Measurements from ENCODE around the gene ARHGAP9. TPM values are rescaled to one million over a fixed set of nuclear protein-coding genes. Genes with fewer than 3 reads are reported as not detected.

The ARHGAP9 gene
- total RNA-seq, 6 experiments from 2014 or later = 3.5 to 11.0 (median 6.8) TPM

DNA sequence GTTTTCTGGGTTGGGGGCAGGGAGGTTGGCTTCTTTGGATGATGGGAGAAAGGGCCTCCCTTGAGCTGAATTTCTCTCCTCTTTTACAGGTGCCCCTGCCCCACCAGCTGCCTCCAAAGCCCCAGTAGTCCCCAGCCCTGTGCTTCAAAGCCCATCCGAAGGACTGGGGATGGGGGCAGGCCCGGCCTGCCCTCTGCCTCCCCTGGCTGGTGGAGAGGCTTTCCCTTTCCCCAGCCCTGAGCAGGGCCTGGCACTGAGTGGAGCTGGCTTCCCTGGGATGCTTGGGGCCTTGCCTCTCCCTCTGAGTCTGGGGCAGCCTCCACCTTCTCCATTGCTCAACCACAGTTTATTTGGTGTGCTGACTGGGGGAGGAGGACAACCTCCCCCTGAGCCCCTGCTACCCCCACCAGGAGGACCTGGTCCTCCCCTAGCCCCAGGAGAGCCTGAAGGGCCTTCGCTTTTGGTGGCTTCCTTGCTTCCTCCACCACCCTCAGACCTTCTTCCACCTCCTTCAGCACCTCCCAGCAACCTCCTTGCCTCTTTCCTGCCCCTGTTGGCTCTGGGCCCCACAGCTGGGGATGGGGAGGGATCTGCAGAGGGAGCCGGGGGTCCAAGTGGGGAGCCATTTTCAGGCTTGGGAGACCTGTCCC is 46.9 kb upstream of the ARHGAP9 start:
- H3K27ac ChIP-seq = no peak overlapping the region
- WGBS (ENCODE audit: insufficient coverage, low coverage, low lambda C conversion rate, missing lambda C conversion rate) = 67% methylated on average over 1 of the region's 4 CpGs
- H3K4me1 ChIP-seq = peaks cover 0 to 25% (median 15%) of the 10 kb centered on the region in 4 donors
- no peaks in the 10 kb centered on the region for H3K9me3 ChIP-seq
- TF ChIP-seq CTCF (IDR thresholded peaks at IDR 0.05) = no peak
- no peak for TF ChIP-seq POLR2A (IDR thresholded peaks at IDR 0.05)
- intact Hi-C loops (cut with DNase I) = no loop called here
- ATAC-seq (no peak), DNase-seq (no peak)
- no peaks in the 10 kb centered on the region for H3K27me3 ChIP-seq
- peaks cover 0 to 72% (median 32%) of the 10 kb centered on the region in 4 donors for H3K36me3 ChIP-seq
- no peak overlapping the region for H3K4me3 ChIP-seq

- WGBS (ENCODE audit: insufficient coverage, low coverage, low lambda C conversion rate, missing lambda C conversion rate) = 88% methylated on average over 5 of the region's 16 CpGs
Measured at GRCh38 chr12:57525615-57526383, 46.1 kb upstream of the ARHGAP9 start.

DNA sequence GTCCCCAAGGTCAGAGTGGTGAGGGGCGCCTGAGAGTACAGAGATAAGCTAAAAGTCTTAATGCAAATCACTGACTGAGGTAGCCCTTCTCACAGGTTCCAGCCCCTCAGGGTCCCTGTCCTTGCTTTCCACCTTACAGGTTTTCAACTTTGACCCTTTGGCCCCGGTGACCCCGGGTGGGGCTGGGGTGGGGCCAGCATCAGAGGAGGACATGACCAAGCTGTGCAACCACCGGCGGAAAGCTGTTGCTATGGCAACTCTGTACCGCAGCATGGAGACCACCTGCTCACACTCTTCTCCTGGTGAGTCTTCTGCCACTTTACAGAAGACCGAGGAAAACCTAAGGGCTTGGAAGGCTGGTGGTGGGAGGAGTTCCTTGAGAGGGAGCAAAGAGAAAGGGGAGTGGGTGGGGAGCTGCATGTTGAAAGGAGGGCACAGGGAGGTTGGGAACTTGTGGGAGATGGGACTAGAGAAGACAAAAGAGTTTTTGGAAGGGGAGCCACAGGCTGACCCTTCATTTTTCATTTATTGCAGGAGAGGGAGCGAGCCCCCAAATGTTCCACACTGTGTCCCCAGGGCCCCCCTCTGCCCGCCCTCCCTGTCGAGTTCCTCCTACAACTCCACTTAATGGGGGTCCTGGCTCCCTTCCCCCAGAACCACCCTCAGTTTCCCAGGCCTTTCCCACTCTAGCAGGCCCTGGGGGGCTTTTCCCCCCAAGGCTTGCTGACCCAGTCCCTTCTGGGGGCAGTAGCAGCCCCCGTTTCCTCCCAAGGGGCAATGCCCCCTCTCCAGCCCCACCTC is 45.3 kb upstream of the ARHGAP9 start:
- H3K36me3 ChIP-seq = peaks cover 0 to 56% (median 22%) of the 10 kb centered on the region in 4 donors
- intact Hi-C loops (cut with DNase I) = no loop called here
- H3K9me3 ChIP-seq = no peaks in the 10 kb centered on the region
- no peaks in the 10 kb centered on the region for H3K27me3 ChIP-seq
- ATAC-seq (no peak), DNase-seq (peak in 1 of 3 donors; percentile 52)
- peaks cover 0 to 32% (median 19%) of the 10 kb centered on the region in 4 donors for H3K4me1 ChIP-seq
- TF ChIP-seq POLR2A (IDR thresholded peaks at IDR 0.05) (no peak), CTCF (IDR thresholded peaks at IDR 0.05) (no peak)
- no peak overlapping the region for H3K27ac ChIP-seq
- WGBS (ENCODE audit: insufficient coverage, low coverage, low lambda C conversion rate, missing lambda C conversion rate) = 50% methylated on average over 10 of the region's 11 CpGs
- no peak overlapping the region for H3K4me3 ChIP-seq

More at GRCh38 chr12:57525615-57526383, 46.1 kb upstream of the ARHGAP9 start:
- peaks cover 0 to 64% (median 27%) of the 10 kb centered on the region in 4 donors for H3K36me3 ChIP-seq
- H3K9me3 ChIP-seq = no peaks in the 10 kb centered on the region
- H3K4me3 ChIP-seq = no peak overlapping the region
- H3K4me1 ChIP-seq = peaks cover 0 to 32% (median 19%) of the 10 kb centered on the region in 4 donors
- no peak overlapping the region for H3K27ac ChIP-seq
- ATAC-seq (no peak), DNase-seq (no peak)
- TF ChIP-seq CTCF (IDR thresholded peaks at IDR 0.05) (no peak), POLR2A (IDR thresholded peaks at IDR 0.05) (no peak)
- no peaks in the 10 kb centered on the region for H3K27me3 ChIP-seq
- intact Hi-C loops (cut with DNase I) = no loop called here

GRCh38 chr12:57523706-57524614 is 44.3 kb upstream of the ARHGAP9 start:
- H3K27ac ChIP-seq = peak overlapping the region; percentile 97 to 98 (median 97)
- no peak for DNase-seq
- peaks cover 0 to 46% (median 17%) of the 10 kb centered on the region in 4 donors for H3K36me3 ChIP-seq
- intact Hi-C loops (cut with DNase I) = no loop called here
- H3K9me3 ChIP-seq = no peaks in the 10 kb centered on the region
- 63% methylated on average over 11 of the region's 14 CpGs for whole genome bisulfite sequencing (ENCODE audit: insufficient coverage, low coverage, low lambda C conversion rate, missing lambda C conversion rate)
- H3K4me1 ChIP-seq = peaks cover 0 to 35% (median 19%) of the 10 kb centered on the region in 4 donors
- no peak for TF ChIP-seq CTCF (IDR thresholded peaks at IDR 0.05)
- TF ChIP-seq POLR2A (IDR thresholded peaks at IDR 0.05) = no peak
- no peaks in the 10 kb centered on the region for H3K27me3 ChIP-seq
- no peak for ATAC-seq
- H3K4me3 ChIP-seq = peak overlapping the region; percentile 76 to 83 (median 80)
